IMR-90 (cell line): ENCODE data around the gene COA3. TPM values are rescaled to one million over a fixed set of nuclear protein-coding genes. Genes with fewer than 3 reads are reported as not detected.

Experiments
- ATAC-seq: fragments of 200-7000 bp; cut with Tn5 transposase; 2 replicates; pipeline ENCODE4 v1.9.1; 2020; ENCODE audit warnings: low read depth, mild to moderate bottlenecking, moderate library complexity
- BruUV-seq: library from RNA; stranded (reverse); fragments of 400-500 nt; replicated peaks from 2 replicates; lab custom pipeline; 2021; lab: Mats Ljungman, UMichigan
- CTCF ChIA-PET: fragments of 300-600 bp; formaldehyde crosslinking; extraction: SDS; loops from one replicate; lab custom pipeline; 2021; ENCODE audit warnings: antibody characterized with exemption; lab: Yijun Ruan, JAX
- POLR2A ChIA-PET: fragments of 300-600 bp; sonication (Branson Sonifier 250); formaldehyde crosslinking; loops from one replicate; lab custom pipeline; 2022; ENCODE audit warnings: antibody characterized with exemption; ENCODE audit not compliant: unreplicated experiment; lab: Charles Lee
- DNase-seq: peaks from one replicate; pipeline ENCODE4 v3.0.0; 2013
- H2AFZ ChIP-seq: replicated peaks from 2 replicates; pipeline ENCODE3; 2013; ENCODE audit warnings: low read length, mild to moderate bottlenecking; ENCODE audit not compliant: poor library complexity
- H2AK5ac ChIP-seq: 2 replicates; pipeline ENCODE4 v1.6.1; 2013; ENCODE audit warnings: low read depth, low read length, inconsistent platforms
- H2AK9ac ChIP-seq: replicated peaks from 2 replicates; pipeline ENCODE3; 2013; ENCODE audit warnings: mild to moderate bottlenecking, low read depth, low read length, moderate library complexity; ENCODE audit not compliant: poor library complexity
- H2BK120ac ChIP-seq: 2 replicates; pipeline ENCODE4 v1.6.1; 2013; ENCODE audit warnings: low read depth, low read length, inconsistent platforms
- H2BK15ac ChIP-seq: 3 replicates; pipeline ENCODE4 v1.6.1; 2013; ENCODE audit warnings: low read depth, low read length, inconsistent platforms
- H2BK20ac ChIP-seq: 2 replicates; pipeline ENCODE4 v1.6.1; 2013; ENCODE audit warnings: low read depth, mild to moderate bottlenecking, inconsistent platforms, low read length, moderate library complexity
- H2BK5ac ChIP-seq: 2 replicates; pipeline ENCODE4 v1.6.1; 2013; ENCODE audit warnings: mild to moderate bottlenecking, low read depth, low read length, inconsistent platforms; ENCODE audit not compliant: poor library complexity, severe bottlenecking
- H3K14ac ChIP-seq: replicated peaks from 2 replicates; pipeline ENCODE4 v1.6.1; 2013; ENCODE audit warnings: low read depth, low read length, inconsistent platforms
- H3K18ac ChIP-seq: 2 replicates; pipeline ENCODE4 v1.6.1; 2013; ENCODE audit warnings: low read depth, low read length, control low read depth
- H3K23ac ChIP-seq: 2 replicates; pipeline ENCODE4 v1.6.1; 2013; ENCODE audit warnings: low read depth, low read length, inconsistent platforms
- H3K27ac ChIP-seq: 2 replicates; pipeline ENCODE4 v1.5.1; 2013; ENCODE audit warnings: mild to moderate bottlenecking, control low read depth, low read length; ENCODE audit not compliant: insufficient read depth
- H3K27me3 ChIP-seq: 2 replicates; pipeline ENCODE4 v1.6.1; 2013; ENCODE audit warnings: low read length; ENCODE audit not compliant: control insufficient read depth, insufficient read depth
- H3K36me3 ChIP-seq: 2 replicates; pipeline ENCODE4 v1.6.1; 2013; ENCODE audit warnings: low read length, mixed read lengths; ENCODE audit not compliant: control insufficient read depth, insufficient read depth
- H3K4ac ChIP-seq: 2 replicates; pipeline ENCODE4 v1.6.1; 2013; ENCODE audit warnings: low read depth, low read length, inconsistent platforms
- H3K4me1 ChIP-seq: 2 replicates; pipeline ENCODE4 v1.6.1; 2013; ENCODE audit warnings: low read length, mixed read lengths; ENCODE audit not compliant: control insufficient read depth, insufficient read depth
- H3K4me2 ChIP-seq: 2 replicates; pipeline ENCODE4 v1.6.1; 2013; ENCODE audit warnings: low read depth, mild to moderate bottlenecking, control low read depth, low read length, moderate library complexity
- H3K4me3 ChIP-seq: 2 replicates; pipeline ENCODE4 v1.5.1; 2013; ENCODE audit warnings: low read depth, mild to moderate bottlenecking, control low read depth, low read length, moderate library complexity; ENCODE audit not compliant: insufficient read depth
- H3K56ac ChIP-seq: 2 replicates; pipeline ENCODE4 v1.6.1; 2013; ENCODE audit warnings: low read length, inconsistent platforms; ENCODE audit not compliant: insufficient read depth; ENCODE audit errors: extremely low read depth
- H3K79me1 ChIP-seq, 2 experiments: 2 replicates each; pipeline ENCODE4 v1.6.1; 2013; ENCODE audit warnings: low read length in 2 of 2, inconsistent platforms in 1 of 2, low read depth in 1 of 2
- H3K9ac ChIP-seq: 2 replicates; pipeline ENCODE4 v1.6.1; 2013; ENCODE audit warnings: low read depth, low read length, control low read depth
- H3K9me1 ChIP-seq: 2 replicates; pipeline ENCODE4 v1.6.1; 2013; ENCODE audit warnings: low read length, inconsistent platforms; ENCODE audit not compliant: insufficient read depth
- H3K9me3 ChIP-seq: 2 replicates; pipeline ENCODE4 v1.6.1; 2013; ENCODE audit warnings: low read length; ENCODE audit not compliant: control insufficient read depth, insufficient read depth
- H4K20me1 ChIP-seq: 2 replicates; pipeline ENCODE4 v1.6.1; 2013; ENCODE audit warnings: low read length, inconsistent platforms; ENCODE audit not compliant: insufficient read depth
- H4K5ac ChIP-seq: 2 replicates; pipeline ENCODE4 v1.6.1; 2013; ENCODE audit warnings: mild to moderate bottlenecking, low read depth, low read length, control low read depth
- H4K8ac ChIP-seq, 2 experiments: 2 replicates each; pipeline ENCODE4 v1.6.1; 2013; ENCODE audit warnings: low read depth in 2 of 2, low read length in 2 of 2, control low read depth in 1 of 2, inconsistent platforms in 1 of 2
- H4K91ac ChIP-seq: 2 replicates; pipeline ENCODE4 v1.6.1; 2013; ENCODE audit warnings: low read depth, low read length, inconsistent platforms; ENCODE audit not compliant: insufficient read depth
- CEBPB ChIP-seq: IDR thresholded peaks from 2 replicates; pipeline ENCODE4 v1.6.1; 2012; ENCODE audit warnings: low read depth, low read length, improper control_type of control experiment
- POLR2A ChIP-seq: IDR thresholded peaks from 2 replicates; pipeline ENCODE4 v1.6.1; 2012; ENCODE audit warnings: mild to moderate bottlenecking, low read depth, low read length
- RAD21 ChIP-seq: IDR thresholded peaks from 2 replicates; pipeline ENCODE4 v1.6.1; 2012; ENCODE audit warnings: low read length, improper control_type of control experiment
- dilution Hi-C: fragments of 300-500 bp; cut with HindIII; formaldehyde crosslinking; loops from one replicate; pipeline ENCODE4 v1.14.3; 2018; ENCODE audit warnings: low sequenced_read_pairs; ENCODE audit not compliant: unreplicated experiment
- in situ Hi-C: fragments of 300-500 bp; cut with MboI; formaldehyde crosslinking; loops from 3 replicates; pipeline ENCODE4 v1.14.3; 2019; ENCODE audit warnings: low sequenced_read_pairs, inconsistent platforms, mixed read lengths
- intact Hi-C: fragments of 100-400 bp; cut with micrococcal nuclease; formaldehyde crosslinking; loops from 2 replicates; pipeline ENCODE4 v1.10.0; 2022
- polyA plus RNA-seq, 3 experiments: library from polyadenylated mRNA; depleted of rRNA; stranded (reverse); fragments of >200 nt; gene quantifications; 2 replicates each; pipeline ENCODE4 v1.2.3, GENCODE V29; 2012; ENCODE audit warnings: low replicate concordance in 1 of 3
- total RNA-seq: library from RNA; depleted of rRNA; stranded (reverse); fragments of >200 nt; gene quantifications from 2 replicates; pipeline ENCODE4 v1.2.3, GENCODE V29; 2012

The COA3 gene
- total and polyA plus RNA-seq, 2 of the 4 experiments (the other 2 are of a cell fraction) = 66.8 to 78.1 TPM

DNA sequence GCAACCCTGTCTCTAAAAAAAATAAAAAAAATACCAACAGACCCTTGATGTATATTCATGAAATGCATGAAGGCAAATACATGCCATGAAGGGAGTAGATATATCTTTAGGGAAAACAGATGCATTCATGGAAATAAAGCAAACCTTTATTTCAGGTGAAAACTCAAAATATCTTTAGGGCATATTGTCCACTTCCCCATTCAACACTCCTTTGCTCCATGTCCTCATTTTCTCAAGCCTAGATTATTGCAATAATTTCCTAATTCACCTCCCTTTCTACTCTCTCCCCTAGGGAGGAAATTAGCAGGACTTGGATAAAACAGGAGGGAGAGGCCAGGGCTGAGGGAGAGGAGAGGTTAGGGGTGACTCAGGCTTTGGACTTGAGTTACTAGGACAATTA lies 31.0 kb downstream of the COA3 start:
- no peak overlapping the region for H2BK20ac ChIP-seq
- no peak for TF ChIP-seq POLR2A
- TF ChIP-seq RAD21 = no peak
- TF ChIP-seq CEBPB = no peak
- ChIA-PET CTCF (no interaction called here), POLR2A (no interaction called here)
- DNase-seq (no peak), ATAC-seq (no peak)
- intact Hi-C loops = no loop called here
- no peak overlapping the region for H3K4me3 ChIP-seq
- H3K4me1 ChIP-seq = no peaks in the 10 kb centered on the region
- peaks cover 1% of the 10 kb centered on the region; the same call in 1 of the 2 replicates for H3K27me3 ChIP-seq
- no peak overlapping the region for H2AK9ac ChIP-seq
- no peaks in the 10 kb centered on the region for H3K9me3 ChIP-seq
- no peak overlapping the region for H2BK120ac ChIP-seq
- no peak overlapping the region for H3K27ac ChIP-seq
- no peak overlapping the region for H2AK5ac ChIP-seq
- H4K5ac ChIP-seq = no peak overlapping the region
- H4K91ac ChIP-seq = no peak overlapping the region
- dilution Hi-C loops = no loop called here
- no peak overlapping the region for H3K14ac ChIP-seq
- BruUV-seq = no TSS peak
- H3K18ac ChIP-seq = no peak overlapping the region
- H3K4ac ChIP-seq = no peak overlapping the region
- H3K36me3 ChIP-seq = no peaks in the 10 kb centered on the region
- no peak overlapping the region for H3K56ac ChIP-seq
- H3K9me1 ChIP-seq = no peaks in the 10 kb centered on the region
- H2AFZ ChIP-seq = no peak overlapping the region
- in situ Hi-C loops = no loop called here
- no peaks in the 10 kb centered on the region for H4K20me1 ChIP-seq
- H4K8ac ChIP-seq = no peak overlapping the region
- no peak overlapping the region for H3K4me2 ChIP-seq
- no peaks in the 10 kb centered on the region; a peak in 1 of 4 replicates for H3K79me1 ChIP-seq
- H3K9ac ChIP-seq = no peak overlapping the region
- no peak overlapping the region for H2BK15ac ChIP-seq
- no peak overlapping the region for H2BK5ac ChIP-seq
- H3K23ac ChIP-seq = no peak overlapping the region
